Breast epithelium (tissue), 4 donors: Measurements from ENCODE around the gene C19orf47. TPM values are rescaled to one million over a fixed set of nuclear protein-coding genes. Genes with fewer than 3 reads are reported as not detected.
"Not testable (repeated sequence)": the region's sequence is repeated elsewhere in the genome, so short reads cannot be mapped to it uniquely, and the experiment has no call there.

Source experiments
- DNase-seq, 2 donors: peaks; one replicate each; pipeline ENCODE4 v3.0.0-alpha.2; 2019; ENCODE audit warnings: low spot score in 2 of 2
- H3K27ac ChIP-seq, 2 donors: fragments of 200-600 bp; sonication (generic) in 1 of 2; one replicate each; pipeline ENCODE4 v1.5.1; 2016 to 2019; ENCODE audit warnings: mild to moderate bottlenecking in 1 of 2
- H3K27me3 ChIP-seq, 2 donors: fragments of 200-600 bp; sonication (generic) in 1 of 2; one replicate each; pipeline versions ENCODE4 v1.5.1 to v1.6.0; 2017 to 2019; ENCODE audit warnings: control low read depth in 1 of 2, mild to moderate bottlenecking in 1 of 2
- H3K36me3 ChIP-seq: fragments of 200-600 bp; one replicate; pipeline ENCODE4 v1.5.1; 2019
- H3K4me1 ChIP-seq, 2 donors: fragments of 200-600 bp; sonication (generic); one replicate each; pipeline ENCODE4 v1.5.1; 2016 to 2019; ENCODE audit warnings: control low read depth in 1 of 2
- H3K4me3 ChIP-seq, 3 donors: fragments of 200-600 bp; sonication (generic); 1 replicate in 2 of 3; 2 replicates in 1 of 3; pipeline ENCODE4 v1.5.1; 2016 to 2019; ENCODE audit warnings: mild to moderate bottlenecking in 3 of 3, moderate library complexity in 2 of 3
- H3K9me3 ChIP-seq, 2 donors: fragments of 200-600 bp; sonication (generic) in 1 of 2; one replicate each; pipeline ENCODE4 v1.5.1; 2016 to 2019; ENCODE audit warnings: control low read depth in 1 of 2
- POLR2A ChIP-seq: fragments of 450-650 bp; IDR thresholded peaks from one replicate; pipeline ENCODE4 v1.6.1; 2016; ENCODE audit warnings: antibody characterized with exemption, mild to moderate bottlenecking, moderate library complexity
- POLR2AphosphoS5 ChIP-seq, 3 donors: sonication (generic); formaldehyde crosslinking; IDR thresholded peaks; one replicate each; pipeline ENCODE4 v1.6.1; 2017; ENCODE audit warnings: antibody characterized with exemption in 3 of 3
- intact Hi-C: fragments of 100-400 bp; cut with DNase I; formaldehyde crosslinking; loops from one replicate; pipeline ENCODE4 v1.15.1; 2023; ENCODE audit warnings: low total_unique reads
- total RNA-seq, 3 donors: library from RNA; depleted of rRNA; stranded (reverse); fragments of >200 nt; gene quantifications; one replicate each; pipeline ENCODE4 v1.1.0, GENCODE V29; 2016
- TF ChIP-seq, protein P1 (sequence below), 3 donors: fragments of 450-650 bp; IDR thresholded peaks; one replicate each; pipeline ENCODE4 v1.5.1; 2016 to 2017; ENCODE audit warnings: antibody characterized with exemption in 3 of 3, mild to moderate bottlenecking in 3 of 3, moderate library complexity in 3 of 3

C19orf47 gene
- total RNA-seq, 3 donors from 2014 or later, result 6.7 to 13.0 (median 10.2) TPM

DNA sequence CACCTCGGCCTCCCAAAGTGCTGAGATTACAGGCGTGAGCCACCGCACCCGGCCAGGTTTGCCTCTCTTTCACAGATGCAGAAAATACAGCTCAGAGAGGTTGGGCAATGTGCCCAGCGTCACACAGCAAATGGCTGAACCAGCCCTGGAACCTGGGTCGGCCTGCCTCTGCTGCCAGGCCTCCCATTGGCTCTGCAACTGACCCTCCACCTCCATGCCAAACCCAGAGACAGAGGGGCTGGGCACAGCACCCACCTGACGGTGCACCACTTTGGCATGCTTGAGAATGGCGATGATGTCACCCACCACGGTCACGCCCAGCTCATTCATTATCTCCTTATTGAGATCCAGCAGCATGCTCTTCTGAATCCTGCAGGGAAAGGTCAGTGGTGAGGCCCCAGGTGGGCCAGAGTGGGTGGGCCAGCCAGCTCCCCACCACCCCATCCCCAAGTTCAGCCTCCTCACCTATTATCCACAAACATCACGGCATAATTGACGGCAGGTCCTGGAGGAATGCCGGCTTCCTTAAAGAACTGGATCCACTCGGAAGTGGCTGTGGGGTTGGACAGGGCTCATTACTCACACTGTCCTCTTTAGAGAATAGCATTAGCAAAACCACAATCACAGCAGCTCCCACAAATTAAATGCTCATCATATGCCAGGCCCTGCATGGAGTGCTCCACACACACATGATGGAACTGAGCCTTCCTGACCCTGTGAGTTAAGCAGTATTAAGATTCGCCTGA lies 12.2 kb downstream of the C19orf47 start:
- intact Hi-C loops, result loop anchor here (1.0 kb wide), 1 partner anchor 45 kb away; no protein-coding TSS in a partner anchor
- Histone ChIP-seq H3K27me3 (no peaks in the 10 kb centered on the region), H3K36me3 (no peaks in the 10 kb centered on the region), H3K4me3 (no peak overlapping the region), H3K4me1 (no peaks in the 10 kb centered on the region), H3K27ac (no peak overlapping the region), H3K9me3 (no peaks in the 10 kb centered on the region)
- TF ChIP-seq POLR2AphosphoS5 (IDR thresholded peaks at IDR 0.05) (no peak), POLR2A (no peak)
- TF ChIP-seq, protein P1, sequence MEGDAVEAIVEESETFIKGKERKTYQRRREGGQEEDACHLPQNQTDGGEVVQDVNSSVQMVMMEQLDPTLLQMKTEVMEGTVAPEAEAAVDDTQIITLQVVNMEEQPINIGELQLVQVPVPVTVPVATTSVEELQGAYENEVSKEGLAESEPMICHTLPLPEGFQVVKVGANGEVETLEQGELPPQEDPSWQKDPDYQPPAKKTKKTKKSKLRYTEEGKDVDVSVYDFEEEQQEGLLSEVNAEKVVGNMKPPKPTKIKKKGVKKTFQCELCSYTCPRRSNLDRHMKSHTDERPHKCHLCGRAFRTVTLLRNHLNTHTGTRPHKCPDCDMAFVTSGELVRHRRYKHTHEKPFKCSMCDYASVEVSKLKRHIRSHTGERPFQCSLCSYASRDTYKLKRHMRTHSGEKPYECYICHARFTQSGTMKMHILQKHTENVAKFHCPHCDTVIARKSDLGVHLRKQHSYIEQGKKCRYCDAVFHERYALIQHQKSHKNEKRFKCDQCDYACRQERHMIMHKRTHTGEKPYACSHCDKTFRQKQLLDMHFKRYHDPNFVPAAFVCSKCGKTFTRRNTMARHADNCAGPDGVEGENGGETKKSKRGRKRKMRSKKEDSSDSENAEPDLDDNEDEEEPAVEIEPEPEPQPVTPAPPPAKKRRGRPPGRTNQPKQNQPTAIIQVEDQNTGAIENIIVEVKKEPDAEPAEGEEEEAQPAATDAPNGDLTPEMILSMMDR (IDR thresholded peaks at IDR 0.05), result no peak
- DNase-seq, result no peak

DNA sequence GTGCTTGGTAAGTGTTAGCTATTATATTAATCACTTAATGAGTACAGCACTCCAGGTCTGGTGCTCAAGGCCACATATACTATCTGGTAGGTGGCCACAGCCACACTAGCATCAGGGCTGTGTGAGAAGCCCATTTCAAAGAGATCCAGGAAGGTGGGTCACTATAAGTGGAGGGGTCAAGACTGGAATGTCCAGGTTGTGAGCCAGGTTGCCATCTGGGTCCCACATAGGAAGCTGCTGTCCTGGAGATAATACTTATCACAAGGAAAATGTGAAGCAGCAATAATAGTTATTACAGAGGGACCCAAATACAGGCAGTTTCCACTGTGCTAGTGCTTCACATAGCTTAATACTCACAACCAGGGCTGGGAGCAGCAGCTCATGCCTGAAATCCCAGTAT lies 13.1 kb downstream of the C19orf47 start:
- TF ChIP-seq POLR2A (no peak), POLR2AphosphoS5 (IDR thresholded peaks at IDR 0.05) (no peak)
- TF ChIP-seq, protein P1 (IDR thresholded peaks at IDR 0.05), result no peak
- Histone ChIP-seq H3K27ac (no peak overlapping the region), H3K36me3 (no peaks in the 10 kb centered on the region), H3K27me3 (no peaks in the 10 kb centered on the region), H3K9me3 (no peaks in the 10 kb centered on the region), H3K4me1 (no peaks in the 10 kb centered on the region), H3K4me3 (no peak overlapping the region)
- intact Hi-C loops, result no loop called here
- DNase-seq, result no peak

DNA sequence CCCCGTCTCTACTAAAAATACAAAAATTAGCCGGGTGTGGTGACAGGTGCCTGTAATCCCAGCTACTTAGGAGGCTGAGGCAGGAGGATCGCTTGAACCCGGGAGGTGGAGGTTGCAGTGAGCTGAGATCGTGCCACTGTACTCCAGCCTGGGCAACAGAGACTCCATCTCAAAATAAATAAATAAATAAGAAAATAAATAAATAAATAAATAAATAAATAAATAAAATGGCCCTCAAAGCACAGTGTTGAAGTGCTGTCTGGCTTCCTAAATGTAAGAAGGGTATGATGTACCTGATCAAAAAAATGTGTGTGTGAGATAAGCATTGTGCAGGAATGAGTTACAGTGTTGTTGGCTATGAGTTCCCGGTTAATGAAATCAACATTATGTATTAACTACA lies 15.1 kb downstream of the C19orf47 start:
- intact Hi-C loops, H3K27me3 ChIP-seq, H3K4me1 ChIP-seq, H3K4me3 ChIP-seq, DNase-seq, H3K27ac ChIP-seq, H3K9me3 ChIP-seq, H3K36me3 ChIP-seq: not testable (repeated sequence)

DNA sequence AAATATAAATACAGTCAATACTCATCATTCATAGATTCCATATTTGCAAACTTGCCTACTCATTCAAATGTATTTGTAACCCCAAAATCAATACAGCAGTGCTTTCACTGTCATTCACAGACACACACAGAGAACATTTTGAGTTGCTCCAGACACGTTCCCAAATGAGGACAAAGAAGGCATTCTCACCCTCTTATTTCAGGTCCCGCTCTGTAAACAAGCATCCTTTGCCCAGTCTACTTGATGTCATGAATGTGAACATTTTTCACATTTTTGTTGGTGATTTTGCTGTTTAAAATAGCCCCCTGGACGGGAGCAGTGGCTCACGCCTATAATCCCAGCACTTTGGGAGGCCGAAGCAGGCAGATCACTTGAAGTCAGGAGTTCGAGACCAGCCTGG lies 15.5 kb downstream of the C19orf47 start:
- Histone ChIP-seq H3K27me3 (no peaks in the 10 kb centered on the region), H3K27ac (no peak overlapping the region), H3K4me3 (no peak overlapping the region), H3K9me3 (no peaks in the 10 kb centered on the region), H3K4me1 (no peaks in the 10 kb centered on the region), H3K36me3 (no peaks in the 10 kb centered on the region)
- TF ChIP-seq POLR2AphosphoS5 (IDR thresholded peaks at IDR 0.05) (no peak), POLR2A (no peak)
- TF ChIP-seq, protein P1 (IDR thresholded peaks at IDR 0.05), result no peak
- intact Hi-C loops, result no loop called here
- no peak for DNase-seq

DNA sequence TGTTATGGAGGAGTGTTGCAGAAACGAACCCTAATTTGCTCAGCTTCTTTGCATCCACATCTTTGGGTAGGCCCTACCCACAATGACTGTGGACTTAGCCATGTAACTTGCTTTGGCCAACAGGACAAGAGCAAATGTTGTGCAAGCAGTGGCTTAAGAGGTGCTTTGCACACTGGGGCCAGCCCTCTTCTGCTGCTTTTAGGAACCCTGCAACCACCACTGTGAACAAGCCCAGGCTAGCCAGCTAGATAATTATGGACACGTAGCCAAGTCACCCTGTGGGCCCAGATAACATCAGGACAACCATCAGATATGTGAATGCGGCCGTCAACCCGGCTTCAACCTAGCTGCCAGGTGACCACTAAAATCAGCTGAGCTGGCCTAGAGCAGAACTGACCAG lies 17.1 kb downstream of the C19orf47 start:
- Histone ChIP-seq H3K4me3 (no peak overlapping the region), H3K27ac (peak overlapping the region; percentile 55 to 71), H3K9me3 (no peaks in the 10 kb centered on the region), H3K4me1 (no peaks in the 10 kb centered on the region), H3K36me3 (peaks cover 4% of the 10 kb centered on the region), H3K27me3 (no peaks in the 10 kb centered on the region)
- DNase-seq, result peak; percentile 63 to 72
- TF ChIP-seq POLR2AphosphoS5 (IDR thresholded peaks at IDR 0.05) (no peak), POLR2A (no peak)
- TF ChIP-seq, protein P1 (IDR thresholded peaks at IDR 0.05), result no peak
- intact Hi-C loops, result no loop called here
